Mesenchymal stem cell (in vitro differentiated cells and primary cell): ENCODE measurements around the gene MAPK9.
A peak's percentile ranks its signal among the peaks of the same experiment; 100 is the strongest.

ENCODE experiments used
- DNase-seq: peaks from one replicate; pipeline ENCODE4 v3.0.0-alpha.2; 2013
- H2AFZ ChIP-seq: one replicate; pipeline ENCODE4 v1.6.1; 2013; ENCODE audit warnings: low read depth, mild to moderate bottlenecking, control low read depth, inconsistent platforms, low read length, moderate library complexity
- H2AK5ac ChIP-seq: 2 replicates; pipeline ENCODE4 v1.6.1; 2013; ENCODE audit warnings: low read length, moderate library complexity, mild to moderate bottlenecking, inconsistent platforms; ENCODE audit not compliant: severe bottlenecking
- H2BK120ac ChIP-seq: one replicate; pipeline ENCODE4 v1.6.1; 2013; ENCODE audit warnings: low read depth, mild to moderate bottlenecking, inconsistent platforms, low read length, moderate library complexity
- H2BK12ac ChIP-seq, 2 experiments: one replicate each; pipeline ENCODE4 v1.6.1; 2013; ENCODE audit warnings: inconsistent platforms in 2 of 2, low read length in 2 of 2, mild to moderate bottlenecking in 2 of 2, moderate library complexity in 2 of 2, control low read depth in 1 of 2
- H2BK15ac ChIP-seq: one replicate; pipeline ENCODE4 v1.6.1; 2013; ENCODE audit warnings: mild to moderate bottlenecking, low read depth, inconsistent platforms; ENCODE audit not compliant: poor library complexity, severe bottlenecking
- H2BK5ac ChIP-seq: 2 replicates; pipeline ENCODE4 v1.6.1; 2013; ENCODE audit warnings: low read depth, mild to moderate bottlenecking, low read length, control low read depth, inconsistent platforms; ENCODE audit not compliant: poor library complexity, severe bottlenecking
- H3K14ac ChIP-seq, 2 experiments: one replicate each; pipeline ENCODE4 v1.6.1; 2013; ENCODE audit warnings: inconsistent platforms in 2 of 2, low read length in 2 of 2, control low read depth in 1 of 2, mild to moderate bottlenecking in 1 of 2, moderate library complexity in 1 of 2
- H3K18ac ChIP-seq, 2 experiments: one replicate each; pipeline ENCODE4 v1.6.1; 2013; ENCODE audit warnings: inconsistent platforms in 2 of 2, low read length in 2 of 2, control low read depth in 1 of 2, low read depth in 1 of 2, mild to moderate bottlenecking in 1 of 2
- H3K23ac ChIP-seq, 2 experiments: one replicate each; pipeline ENCODE4 v1.6.1; 2013; ENCODE audit warnings: inconsistent platforms in 2 of 2, low read length in 2 of 2, mild to moderate bottlenecking in 2 of 2, moderate library complexity in 2 of 2, control low read depth in 1 of 2
- H3K27ac ChIP-seq: 2 replicates; pipeline ENCODE4 v1.5.1; 2013; ENCODE audit warnings: mild to moderate bottlenecking, moderate library complexity, low read length, control low read depth, inconsistent platforms; ENCODE audit not compliant: poor library complexity, severe bottlenecking
- H3K27me3 ChIP-seq, 2 experiments: 2 replicates each; pipeline versions ENCODE4 v1.6.1 to v1.7.0; 2013; ENCODE audit warnings: low read length in 2 of 2, mild to moderate bottlenecking in 2 of 2, moderate library complexity in 2 of 2, control low read depth in 1 of 2, inconsistent platforms in 1 of 2; ENCODE audit not compliant: control insufficient read depth in 1 of 2, insufficient read depth in 1 of 2
- H3K36me3 ChIP-seq, 2 experiments: 2 replicates each; pipeline versions ENCODE4 v1.6.1 to v1.7.0; 2013; ENCODE audit warnings: low read length in 2 of 2, control low read depth in 1 of 2, inconsistent platforms in 1 of 2, low read depth in 1 of 2, mild to moderate bottlenecking in 1 of 2; ENCODE audit not compliant: insufficient read depth in 2 of 2, control insufficient read depth in 1 of 2
- H3K4ac ChIP-seq, 2 experiments: one replicate each; pipeline ENCODE4 v1.6.1; 2013; ENCODE audit warnings: inconsistent platforms in 2 of 2, low read length in 2 of 2, mild to moderate bottlenecking in 2 of 2, moderate library complexity in 2 of 2, control low read depth in 1 of 2, low read depth in 1 of 2
- H3K4me1 ChIP-seq: 2 replicates; pipeline ENCODE4 v1.6.1; 2013; ENCODE audit warnings: low read depth, low read length, control low read depth; ENCODE audit not compliant: control insufficient read depth, insufficient read depth
- H3K4me2 ChIP-seq: 2 replicates; pipeline ENCODE4 v1.6.1; 2013; ENCODE audit warnings: low read length, mild to moderate bottlenecking, inconsistent platforms; ENCODE audit not compliant: poor library complexity, severe bottlenecking
- H3K4me3 ChIP-seq, 2 experiments: 2 replicates each; pipeline versions ENCODE4 v1.5.1 to v1.7.0; 2013; ENCODE audit warnings: low read length in 2 of 2, mild to moderate bottlenecking in 2 of 2, control low read depth in 1 of 2, low read depth in 1 of 2; ENCODE audit not compliant: insufficient read depth in 1 of 2
- H3K79me1 ChIP-seq: replicated peaks from 2 replicates; pipeline ENCODE4 v1.6.1; 2013; ENCODE audit warnings: mild to moderate bottlenecking, control low read depth, low read length, inconsistent platforms; ENCODE audit not compliant: poor library complexity, severe bottlenecking
- H3K9ac ChIP-seq: 2 replicates; pipeline ENCODE4 v1.7.0; 2013; ENCODE audit warnings: mild to moderate bottlenecking, low read length, moderate library complexity
- H3K9me3 ChIP-seq: 2 replicates; pipeline ENCODE4 v1.7.0; 2013; ENCODE audit warnings: mild to moderate bottlenecking, low read length; ENCODE audit not compliant: control insufficient read depth
- H4K8ac ChIP-seq: one replicate; pipeline ENCODE4 v1.6.1; 2013; ENCODE audit warnings: inconsistent platforms, mild to moderate bottlenecking, low read length, moderate library complexity
- H4K91ac ChIP-seq: one replicate; pipeline ENCODE4 v1.6.1; 2013; ENCODE audit warnings: mild to moderate bottlenecking, low read length, inconsistent platforms
- WGBS: methylation state at CpG from one replicate; pipeline ENCODE4 v1.1.7; 2013; ENCODE audit warnings: mixed read lengths; 5-methylcytosine and 5-hydroxymethylcytosine counted together

The MAPK9 gene

DNA sequence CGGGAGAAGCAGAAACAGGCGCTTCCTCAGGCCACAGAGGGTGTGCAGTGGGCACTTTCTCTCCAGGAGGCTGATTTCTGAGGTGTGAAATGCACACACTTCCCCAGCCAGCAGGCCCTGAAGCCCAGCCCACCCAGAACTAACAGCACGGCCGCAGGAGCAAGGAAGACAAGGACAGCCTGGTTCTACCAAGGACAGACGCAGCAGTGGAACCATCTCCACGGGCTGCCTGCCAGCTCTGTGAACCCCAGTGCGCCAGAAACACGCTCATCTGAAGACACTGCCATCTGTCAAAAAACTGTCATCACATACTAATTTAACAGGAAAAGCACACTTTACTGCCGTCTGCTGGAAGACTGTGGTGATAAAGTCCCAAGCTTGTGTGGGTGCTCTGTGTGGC, 40.7 kb downstream of the MAPK9 start:
- Histone ChIP-seq H2BK5ac (no peak overlapping the region), H3K4me1 (no peaks in the 10 kb centered on the region), H3K9ac (no peak overlapping the region), H3K4me3 (peak overlapping the region in 1 of 2 experiments; percentile 36), H4K8ac (no peak overlapping the region), H2AK5ac (no peak overlapping the region), H3K27me3 (no peaks in the 10 kb centered on the region), H3K14ac (no peak overlapping the region), H2BK12ac (no peak overlapping the region), H3K18ac (no peak overlapping the region), H3K79me1 (peaks cover 5% of the 10 kb centered on the region), H3K4me2 (no peak overlapping the region), H3K4ac (no peak overlapping the region), H3K9me3 (peaks cover 99% of the 10 kb centered on the region), H2BK15ac (no peak overlapping the region), H3K36me3 (peaks cover 74 to 91% of the 10 kb centered on the region in 2 experiments), H3K27ac (no peak overlapping the region), H3K23ac (no peak overlapping the region), H2BK120ac (no peak overlapping the region), H2AFZ (no peak overlapping the region), H4K91ac (no peak overlapping the region)
- 98% methylated on average over 7 of the region's 9 CpGs for WGBS
- no peak for DNase-seq

GRCh38 chr5:180250329-180250728, 41.6 kb downstream of the MAPK9 start:
- Histone ChIP-seq H4K91ac (no peak overlapping the region), H3K9ac (no peak overlapping the region), H2AFZ (no peak overlapping the region), H2BK12ac (no peak overlapping the region), H3K4me2 (no peak overlapping the region), H3K18ac (no peak overlapping the region), H4K8ac (no peak overlapping the region), H3K4me1 (no peaks in the 10 kb centered on the region), H3K27ac (no peak overlapping the region), H3K79me1 (peaks cover 7% of the 10 kb centered on the region), H3K4ac (no peak overlapping the region), H3K27me3 (no peaks in the 10 kb centered on the region), H2BK15ac (no peak overlapping the region), H3K23ac (no peak overlapping the region), H3K9me3 (peaks cover 99% of the 10 kb centered on the region), H3K36me3 (peaks cover 71 to 89% of the 10 kb centered on the region in 2 experiments), H2AK5ac (no peak overlapping the region), H3K14ac (no peak overlapping the region), H2BK120ac (no peak overlapping the region), H2BK5ac (no peak overlapping the region), H3K4me3 (peak overlapping the region in 1 of 2 experiments; percentile 34)
- WGBS, result 97% methylated on average over 4 of the region's 4 CpGs
- no peak for DNase-seq

DNA sequence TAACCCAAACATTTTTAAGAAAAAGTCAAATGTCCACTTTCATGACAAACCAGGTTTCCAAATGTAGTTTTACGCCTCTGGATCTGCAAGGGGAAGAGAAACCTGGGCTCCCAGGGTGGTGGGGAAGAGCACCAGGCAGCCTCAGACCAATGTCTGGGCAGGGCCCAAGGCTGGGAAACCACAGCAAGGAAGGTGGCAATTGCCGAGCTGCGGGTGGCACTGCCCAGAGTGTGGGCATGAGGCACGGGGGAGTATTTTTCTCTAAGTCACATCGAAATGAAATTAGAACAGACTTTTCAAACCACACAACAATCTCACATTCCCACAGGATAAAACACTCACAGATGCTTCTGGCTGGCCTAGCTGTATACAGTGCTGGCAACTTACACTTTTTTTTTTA, 50.3 kb downstream of the MAPK9 start:
- Histone ChIP-seq H3K9me3 (peaks cover 93% of the 10 kb centered on the region), H3K79me1 (peaks cover 6% of the 10 kb centered on the region), H2AK5ac (no peak overlapping the region), H2BK15ac (no peak overlapping the region), H3K23ac (no peak overlapping the region), H3K18ac (no peak overlapping the region), H2AFZ (no peak overlapping the region), H3K4me2 (no peak overlapping the region), H3K4ac (no peak overlapping the region), H4K91ac (no peak overlapping the region), H3K27ac (no peak overlapping the region), H3K36me3 (peaks cover 49 to 89% of the 10 kb centered on the region in 2 experiments), H3K14ac (no peak overlapping the region), H2BK5ac (no peak overlapping the region), H2BK12ac (no peak overlapping the region), H3K4me3 (peak overlapping the region in 1 of 2 experiments; percentile 18), H3K9ac (no peak overlapping the region), H4K8ac (no peak overlapping the region), H2BK120ac (no peak overlapping the region), H3K4me1 (no peaks in the 10 kb centered on the region), H3K27me3 (no peaks in the 10 kb centered on the region)
- DNase-seq, result no peak
- WGBS, result 97% methylated on average over 5 of the region's 5 CpGs

GRCh38 chr5:180238631-180239030, 53.3 kb downstream of the MAPK9 start:
- 100% methylated on average over 1 of the region's 2 CpGs for WGBS

More at GRCh38 chr5:180238631-180239030, 53.3 kb downstream of the MAPK9 start:
- Histone ChIP-seq H3K27me3 (no peaks in the 10 kb centered on the region), H2AK5ac (no peak overlapping the region), H2BK120ac (no peak overlapping the region), H2BK15ac (no peak overlapping the region), H3K79me1 (peaks cover 1% of the 10 kb centered on the region), H3K4ac (no peak overlapping the region), H3K4me2 (no peak overlapping the region), H3K23ac (no peak overlapping the region), H3K27ac (no peak overlapping the region), H2AFZ (no peak overlapping the region), H3K4me1 (no peaks in the 10 kb centered on the region), H3K18ac (no peak overlapping the region), H3K14ac (no peak overlapping the region), H3K9ac (no peak overlapping the region), H2BK5ac (no peak overlapping the region), H3K9me3 (peaks cover 97% of the 10 kb centered on the region), H3K4me3 (peak overlapping the region in 1 of 2 experiments; percentile 47), H3K36me3 (peaks cover 40 to 98% of the 10 kb centered on the region in 2 experiments), H2BK12ac (no peak overlapping the region), H4K91ac (peak overlapping the region; percentile 58), H4K8ac (no peak overlapping the region)
- DNase-seq, result no peak
